NCI-H82 (cell line): ENCODE data around the gene PPP1R8.
A peak's percentile ranks its signal among the peaks of the same experiment; 100 is the strongest.

ENCODE experiments used
- DNase-seq: peaks from one replicate; lab custom pipeline; 2025; lab: John Stamatoyannopoulos, UW

PPP1R8 gene

GRCh38 chr1:27872059-27872801, 41.6 kb downstream of the PPP1R8 start, which contains the start of gene THEMIS2:
THEMIS2 (plus strand) TSS chr1:27872544; CDS start chr1:27872572, 28 bp downstream.
- DNase-seq, result peak; percentile 78

- DNase-seq, result no peak
Observed at GRCh38 chr1:27872802-27873551, 42.4 kb downstream of the PPP1R8 start.

GRCh38 chr1:27873671-27874384, 43.2 kb downstream of the PPP1R8 start:
- no peak for DNase-seq

DNA sequence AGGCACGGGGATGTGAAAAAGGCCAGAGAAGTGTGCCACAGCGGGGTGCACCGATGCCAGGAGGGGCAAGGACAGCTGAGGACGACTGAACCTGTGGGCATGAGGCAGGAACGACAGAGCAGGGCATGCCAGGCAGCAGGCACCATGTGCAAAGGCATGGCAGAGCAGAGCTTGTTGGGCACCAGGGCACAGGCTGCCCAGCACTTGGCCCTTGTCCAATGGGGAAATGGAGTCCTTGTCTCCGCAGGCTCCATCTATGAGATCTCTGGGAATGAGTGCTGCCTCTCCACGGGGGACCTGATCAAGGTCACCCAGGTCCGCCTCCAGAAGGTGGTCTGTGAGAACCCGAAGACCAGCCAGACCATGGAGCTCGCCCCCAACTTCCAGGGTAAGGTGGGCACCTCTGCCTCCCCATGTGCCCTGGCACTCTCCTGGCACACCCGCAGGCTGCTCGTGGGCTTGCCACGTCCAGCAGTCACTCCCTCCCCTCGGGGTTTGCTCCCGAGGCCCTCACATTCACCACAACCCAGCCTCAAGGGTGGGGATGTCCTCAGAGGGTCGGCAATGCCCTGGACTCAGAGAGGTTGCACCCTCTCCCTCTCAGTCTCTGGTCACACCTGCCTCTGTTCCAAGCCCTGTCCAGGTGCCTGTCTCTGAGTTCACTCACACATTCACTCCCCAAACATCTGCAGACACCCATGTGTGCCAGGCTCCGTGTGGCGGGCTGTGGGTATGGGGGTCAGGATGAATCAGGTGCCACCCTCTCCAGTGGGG, 45.9 kb downstream of the PPP1R8 start:
- no peak for DNase-seq

DNA sequence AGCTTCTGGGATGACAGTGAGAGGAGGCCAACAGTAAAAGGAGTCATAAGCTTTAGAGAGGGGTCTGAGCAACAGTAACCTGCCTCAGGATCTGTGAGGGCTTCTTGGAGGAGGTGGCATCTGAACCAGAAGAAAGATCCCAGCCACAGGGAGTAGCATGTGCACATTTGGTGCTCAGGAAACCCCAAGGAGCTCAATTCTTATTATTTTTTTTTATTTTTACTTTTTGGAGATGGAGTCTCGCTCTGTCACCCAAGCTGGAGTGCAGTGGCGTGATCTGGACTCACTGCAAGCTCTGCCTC, 46.5 kb downstream of the PPP1R8 start:
- DNase-seq, result no peak

DNA sequence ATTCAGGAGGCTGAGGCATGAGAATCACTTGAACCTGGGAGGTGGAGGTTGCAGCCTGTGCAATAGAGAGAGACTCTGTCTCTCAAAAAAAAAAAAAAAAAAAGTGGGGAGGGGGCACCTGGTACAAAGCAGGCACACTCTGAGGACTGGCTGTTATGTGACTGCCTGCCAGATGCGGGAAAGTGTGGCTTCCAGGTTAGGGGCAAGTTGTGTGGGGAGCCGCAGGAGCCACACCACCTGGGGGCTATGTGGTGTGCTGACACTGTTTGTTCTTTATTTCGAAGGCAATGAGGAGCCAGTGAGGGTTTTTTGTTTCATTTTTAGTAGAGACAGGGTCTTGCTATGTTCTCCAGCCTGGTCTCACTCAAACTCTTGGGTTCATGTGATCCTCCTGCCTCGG, 47.5 kb downstream of the PPP1R8 start:
- no peak for DNase-seq

- no peak for DNase-seq
Observed at GRCh38 chr1:27878787-27879335, 48.3 kb downstream of the PPP1R8 start.

DNA sequence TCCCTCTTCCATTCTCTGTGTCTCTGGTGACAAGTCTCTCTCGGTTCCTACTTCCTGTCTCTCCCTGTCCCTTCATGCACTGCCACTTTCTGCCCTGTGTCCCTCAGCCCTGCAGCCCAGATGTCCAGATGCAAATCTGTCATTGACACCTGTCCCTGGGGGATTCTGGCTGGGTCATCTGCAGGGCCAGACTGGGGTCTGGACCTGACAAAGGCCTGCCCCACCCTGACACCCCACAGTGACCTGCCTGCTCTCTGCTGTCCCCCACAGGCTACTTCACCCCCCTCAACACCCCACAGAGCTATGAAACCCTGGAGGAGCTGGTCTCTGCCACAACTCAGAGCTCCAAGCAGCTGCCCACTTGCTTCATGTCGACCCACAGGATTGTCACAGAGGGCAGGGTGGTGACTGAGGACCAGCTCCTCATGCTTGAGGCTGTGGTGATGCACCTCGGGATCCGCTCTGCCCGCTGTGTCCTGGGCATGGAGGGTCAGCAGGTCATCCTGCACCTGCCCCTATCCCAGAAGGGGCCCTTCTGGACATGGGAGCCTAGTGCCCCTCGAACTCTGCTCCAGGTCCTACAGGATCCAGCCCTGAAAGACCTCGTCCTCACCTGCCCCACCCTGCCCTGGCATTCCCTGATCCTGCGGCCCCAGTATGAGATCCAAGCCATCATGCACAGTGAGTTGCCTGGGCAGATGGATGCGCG, 48.9 kb downstream of the PPP1R8 start:
- DNase-seq, result peak; percentile 21

GRCh38 chr1:27882543-27882903, 51.9 kb downstream of the PPP1R8 start:
- no peak for DNase-seq

DNA sequence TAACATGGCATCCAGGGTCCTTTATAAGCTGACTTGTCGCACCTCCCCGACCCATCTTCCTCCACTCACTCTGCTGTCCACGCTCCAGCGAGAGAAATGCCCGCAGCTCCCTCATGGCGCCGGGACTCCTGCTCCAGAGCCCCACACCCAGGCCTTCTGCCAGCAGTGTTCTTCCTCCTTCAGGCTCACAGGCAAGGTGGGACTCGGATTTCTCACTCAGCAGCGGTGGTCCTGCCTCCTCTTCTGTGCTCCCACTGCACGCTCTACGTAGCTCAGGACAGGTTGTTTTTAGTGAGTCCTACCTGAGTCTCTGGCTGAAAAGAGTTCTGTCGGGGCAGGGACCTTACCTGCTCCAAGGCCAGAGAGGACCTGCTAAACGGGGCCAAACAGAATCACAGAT, 53.0 kb downstream of the PPP1R8 start:
- no peak for DNase-seq

DNA sequence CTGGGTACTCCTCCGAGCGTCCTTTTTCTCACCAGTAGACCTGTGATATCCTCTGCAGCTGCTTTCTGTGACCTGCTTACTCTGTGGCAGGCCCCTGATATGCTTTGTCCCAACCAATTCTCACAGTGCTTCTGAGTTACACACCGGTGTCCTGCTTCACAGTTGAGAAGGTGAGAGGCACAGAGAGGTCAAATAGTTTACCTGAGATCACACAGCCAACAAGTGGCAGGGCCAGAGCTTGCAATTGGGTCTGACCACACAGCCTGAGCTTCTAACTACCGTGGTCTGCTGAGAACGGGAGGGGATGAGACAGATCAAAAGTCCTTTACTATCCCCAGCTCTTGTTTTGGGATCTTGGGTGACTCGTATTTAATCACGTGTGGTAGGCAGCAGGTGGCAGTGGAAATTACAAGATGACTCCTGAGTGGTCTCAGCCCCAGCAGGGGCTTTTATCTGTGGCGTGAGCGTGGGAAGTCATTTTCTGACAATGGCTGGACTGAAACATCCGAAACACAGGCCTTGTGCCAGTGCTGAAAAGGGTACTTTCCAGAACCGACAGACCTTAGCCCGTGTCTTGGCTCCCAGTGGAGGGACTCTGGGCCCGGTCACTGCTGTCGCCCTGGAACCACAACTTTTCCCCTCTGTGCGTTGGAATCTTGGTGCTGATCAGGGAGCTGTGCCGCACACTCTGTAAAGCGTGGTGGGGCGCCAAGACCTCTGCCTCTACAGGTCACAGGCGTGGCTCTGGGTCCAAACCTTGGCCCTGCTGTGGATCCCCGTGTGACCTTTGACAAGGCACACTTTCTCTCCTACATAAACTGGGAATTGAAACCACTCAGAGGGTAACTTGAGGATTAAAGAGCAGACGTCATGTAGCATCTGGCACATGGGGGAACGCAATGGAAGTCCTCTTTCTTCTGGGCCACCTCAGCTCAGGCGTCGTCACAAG, 53.7 kb downstream of the PPP1R8 start:
- peak; percentile 46 for DNase-seq

- no peak for DNase-seq
Observed at GRCh38 chr1:27885114-27885528, 54.5 kb downstream of the PPP1R8 start.

DNA sequence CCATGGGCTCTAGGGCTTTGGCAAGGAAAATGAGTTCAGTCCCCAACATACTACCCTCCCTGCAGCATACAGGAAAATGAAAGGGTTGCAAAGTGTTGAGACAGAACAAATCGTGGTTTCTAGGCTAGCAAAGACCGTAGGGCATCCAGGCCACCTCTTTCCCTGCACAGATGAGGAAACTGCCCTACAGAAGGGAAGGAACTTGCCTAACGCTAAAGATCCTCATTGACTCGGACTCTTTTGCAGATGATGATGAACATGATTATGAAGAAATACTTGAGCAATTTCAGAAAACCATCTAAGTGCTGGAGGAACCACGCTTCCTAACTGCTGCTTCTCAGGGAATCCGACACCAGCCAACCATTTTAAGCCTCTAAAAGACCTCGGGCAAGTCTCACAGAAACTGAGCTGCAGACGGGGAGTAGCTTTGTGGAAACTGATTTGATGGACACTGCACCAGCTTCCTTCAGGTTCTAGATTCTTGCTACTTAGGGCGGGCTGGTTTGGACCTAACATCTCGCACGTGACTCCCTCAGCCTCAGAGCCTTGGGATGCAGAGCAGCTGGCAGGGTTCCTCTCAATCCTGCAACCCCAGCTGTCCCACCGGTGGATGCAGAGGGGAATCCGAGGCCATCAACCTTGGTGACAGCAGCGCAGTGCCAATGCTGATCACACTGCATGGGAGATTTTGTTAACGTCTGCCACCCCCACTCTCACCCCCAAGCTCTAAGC, 55.2 kb downstream of the PPP1R8 start:
- peak; percentile 26 for DNase-seq

- DNase-seq, result no peak
Observed at GRCh38 chr1:27886353-27886679, 55.7 kb downstream of the PPP1R8 start.

DNA sequence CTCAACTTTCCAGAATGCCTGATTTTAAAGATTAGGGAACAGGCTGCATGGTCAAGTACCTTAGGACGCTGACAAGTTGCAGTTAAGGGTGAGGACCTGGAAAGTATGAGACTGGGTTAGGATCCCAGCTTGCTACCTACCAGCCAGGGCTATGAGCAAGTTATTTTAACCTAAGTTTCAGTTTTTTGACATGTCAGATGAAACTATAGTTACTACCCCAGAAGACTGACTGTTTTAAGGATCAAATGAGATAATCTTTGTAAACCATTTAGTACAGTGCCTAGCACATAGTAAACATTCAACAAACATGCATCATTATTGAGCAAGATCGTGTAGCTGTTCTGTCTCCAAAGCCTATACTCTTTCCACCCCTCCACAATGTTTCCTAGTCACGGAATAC, 56.2 kb downstream of the PPP1R8 start:
- DNase-seq, result no peak

- DNase-seq, result no peak
Observed at GRCh38 chr1:27887215-27888021, 56.8 kb downstream of the PPP1R8 start.

GRCh38 chr1:27889506-27889905, 58.9 kb downstream of the PPP1R8 start:
- no peak for DNase-seq

- no peak for DNase-seq
Observed at GRCh38 chr1:27891196-27891889, 60.8 kb downstream of the PPP1R8 start.
